ENCODE results near the gene CUL1. TPM values are rescaled to one million over a fixed set of nuclear protein-coding genes. Genes with fewer than 3 reads are reported as not detected.

CUL1 gene
- total and polyA plus RNA-seq, 2 experiments from 2014 or later: 35.6 to 71.3 TPM

DNA sequence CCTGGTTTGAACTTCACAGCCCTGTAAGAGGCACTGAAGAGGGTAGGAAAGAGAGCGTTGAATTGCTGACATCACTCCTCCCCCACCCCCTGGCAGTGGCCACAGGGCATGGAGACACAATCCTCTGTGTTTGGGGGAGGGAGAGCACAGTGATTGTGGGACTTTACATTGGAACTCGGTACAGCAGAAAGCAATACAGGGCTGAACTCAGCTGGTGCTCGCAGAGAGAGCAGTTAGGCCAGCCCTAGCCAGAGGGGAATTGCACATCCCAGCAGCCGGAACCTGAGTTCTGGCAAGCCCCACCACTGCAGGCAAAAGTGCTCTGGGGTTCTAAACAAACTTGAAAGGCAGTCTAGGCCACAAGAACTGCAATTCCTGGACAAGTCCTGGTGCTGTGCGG, 24.0 kb upstream of the CUL1 start (continued):
- TF ChIP-seq, protein P1, sequence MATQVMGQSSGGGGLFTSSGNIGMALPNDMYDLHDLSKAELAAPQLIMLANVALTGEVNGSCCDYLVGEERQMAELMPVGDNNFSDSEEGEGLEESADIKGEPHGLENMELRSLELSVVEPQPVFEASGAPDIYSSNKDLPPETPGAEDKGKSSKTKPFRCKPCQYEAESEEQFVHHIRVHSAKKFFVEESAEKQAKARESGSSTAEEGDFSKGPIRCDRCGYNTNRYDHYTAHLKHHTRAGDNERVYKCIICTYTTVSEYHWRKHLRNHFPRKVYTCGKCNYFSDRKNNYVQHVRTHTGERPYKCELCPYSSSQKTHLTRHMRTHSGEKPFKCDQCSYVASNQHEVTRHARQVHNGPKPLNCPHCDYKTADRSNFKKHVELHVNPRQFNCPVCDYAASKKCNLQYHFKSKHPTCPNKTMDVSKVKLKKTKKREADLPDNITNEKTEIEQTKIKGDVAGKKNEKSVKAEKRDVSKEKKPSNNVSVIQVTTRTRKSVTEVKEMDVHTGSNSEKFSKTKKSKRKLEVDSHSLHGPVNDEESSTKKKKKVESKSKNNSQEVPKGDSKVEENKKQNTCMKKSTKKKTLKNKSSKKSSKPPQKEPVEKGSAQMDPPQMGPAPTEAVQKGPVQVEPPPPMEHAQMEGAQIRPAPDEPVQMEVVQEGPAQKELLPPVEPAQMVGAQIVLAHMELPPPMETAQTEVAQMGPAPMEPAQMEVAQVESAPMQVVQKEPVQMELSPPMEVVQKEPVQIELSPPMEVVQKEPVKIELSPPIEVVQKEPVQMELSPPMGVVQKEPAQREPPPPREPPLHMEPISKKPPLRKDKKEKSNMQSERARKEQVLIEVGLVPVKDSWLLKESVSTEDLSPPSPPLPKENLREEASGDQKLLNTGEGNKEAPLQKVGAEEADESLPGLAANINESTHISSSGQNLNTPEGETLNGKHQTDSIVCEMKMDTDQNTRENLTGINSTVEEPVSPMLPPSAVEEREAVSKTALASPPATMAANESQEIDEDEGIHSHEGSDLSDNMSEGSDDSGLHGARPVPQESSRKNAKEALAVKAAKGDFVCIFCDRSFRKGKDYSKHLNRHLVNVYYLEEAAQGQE (IDR thresholded peaks at IDR 0.05; ENCODE audit: unreplicated experiment): no peak
- TF ChIP-seq, protein P2, sequence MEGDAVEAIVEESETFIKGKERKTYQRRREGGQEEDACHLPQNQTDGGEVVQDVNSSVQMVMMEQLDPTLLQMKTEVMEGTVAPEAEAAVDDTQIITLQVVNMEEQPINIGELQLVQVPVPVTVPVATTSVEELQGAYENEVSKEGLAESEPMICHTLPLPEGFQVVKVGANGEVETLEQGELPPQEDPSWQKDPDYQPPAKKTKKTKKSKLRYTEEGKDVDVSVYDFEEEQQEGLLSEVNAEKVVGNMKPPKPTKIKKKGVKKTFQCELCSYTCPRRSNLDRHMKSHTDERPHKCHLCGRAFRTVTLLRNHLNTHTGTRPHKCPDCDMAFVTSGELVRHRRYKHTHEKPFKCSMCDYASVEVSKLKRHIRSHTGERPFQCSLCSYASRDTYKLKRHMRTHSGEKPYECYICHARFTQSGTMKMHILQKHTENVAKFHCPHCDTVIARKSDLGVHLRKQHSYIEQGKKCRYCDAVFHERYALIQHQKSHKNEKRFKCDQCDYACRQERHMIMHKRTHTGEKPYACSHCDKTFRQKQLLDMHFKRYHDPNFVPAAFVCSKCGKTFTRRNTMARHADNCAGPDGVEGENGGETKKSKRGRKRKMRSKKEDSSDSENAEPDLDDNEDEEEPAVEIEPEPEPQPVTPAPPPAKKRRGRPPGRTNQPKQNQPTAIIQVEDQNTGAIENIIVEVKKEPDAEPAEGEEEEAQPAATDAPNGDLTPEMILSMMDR (conservative IDR thresholded peaks at IDR 0.05; ENCODE audit: low read depth in 2 of 2): no peak
- no peak for TF ChIP-seq NANOG (IDR thresholded peaks at IDR 0.05; ENCODE audit: borderline replicate concordance)
- TF ChIP-seq EZH2 (IDR thresholded peaks at IDR 0.05; ENCODE audit: low read depth, unreplicated experiment): no peak
- TF ChIP-seq CREB1 (CRISPR knock-in tag; IDR thresholded peaks at IDR 0.05; ENCODE audit: low read depth): no peak
- no peak for TF ChIP-seq ZNF114 (CRISPR knock-in tag; IDR thresholded peaks at IDR 0.05)
- TF ChIP-seq JUNB (IDR thresholded peaks at IDR 0.05; ENCODE audit: unreplicated experiment): no peak

DNA sequence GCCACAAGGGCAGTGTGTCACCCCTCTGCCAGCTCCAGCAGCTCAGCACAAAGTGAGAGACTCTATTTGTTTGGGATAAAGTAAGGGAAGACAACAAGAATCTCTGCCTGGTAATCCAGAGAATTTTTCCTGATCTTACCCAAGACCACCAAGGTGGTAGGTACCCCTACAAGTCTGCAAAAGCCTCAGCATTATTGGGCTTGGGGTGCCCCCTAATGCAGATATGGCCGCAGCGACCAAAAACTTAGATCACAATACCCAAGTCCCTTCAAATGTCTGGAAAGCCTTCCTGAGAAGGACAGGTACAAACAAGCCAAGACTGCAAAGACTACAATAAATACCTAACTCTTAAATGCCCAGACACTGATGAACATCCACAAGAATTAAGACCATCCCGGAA, 22.4 kb upstream of the CUL1 start:
- peaks cover 13% of the 10 kb centered on the region for H3K9me3 Mint-ChIP-seq
- Histone ChIP-seq H3F3A (replicated peaks; ENCODE audit: low read depth) (no peaks in the 10 kb centered on the region), H3K27ac (ENCODE audit: low read depth) (no peak overlapping the region), H2AFZ (no peak overlapping the region), H3K9me2 (ENCODE audit: insufficient read depth) (peaks cover 7% of the 10 kb centered on the region; the same call in 1 of the 2 replicates), H3K4me3 (no peak overlapping the region), H3K4me1 (ENCODE audit: insufficient read depth) (no peaks in the 10 kb centered on the region), H3K79me2 (replicated peaks; ENCODE audit: insufficient read depth) (no peaks in the 10 kb centered on the region), H4K20me1 (replicated peaks; ENCODE audit: insufficient read depth) (no peaks in the 10 kb centered on the region), H3K36me3 (ENCODE audit: insufficient read depth) (no peaks in the 10 kb centered on the region), H3K4me2 (no peak overlapping the region), H3K27me3 (ENCODE audit: insufficient read depth) (no peaks in the 10 kb centered on the region)
- H3K36me3 Mint-ChIP-seq (ENCODE audit: low read depth): peaks cover 3% of the 10 kb centered on the region; the same call in 2 of the 3 replicates
- TF ChIP-seq ZNF331 (CRISPR knock-in tag; IDR thresholded peaks at IDR 0.05; ENCODE audit: low read depth) (no peak), ZNF114 (CRISPR knock-in tag; IDR thresholded peaks at IDR 0.05) (no peak), JUNB (IDR thresholded peaks at IDR 0.05; ENCODE audit: unreplicated experiment) (no peak), EZH2phosphoT487 (IDR thresholded peaks at IDR 0.05; ENCODE audit: unreplicated experiment) (no peak)
- TF ChIP-seq, protein P2 (conservative IDR thresholded peaks at IDR 0.05; ENCODE audit: low read depth in 2 of 2): peak; percentile 24 to 50; a peak in 3 of 4 replicates
- TF ChIP-seq, protein P3, sequence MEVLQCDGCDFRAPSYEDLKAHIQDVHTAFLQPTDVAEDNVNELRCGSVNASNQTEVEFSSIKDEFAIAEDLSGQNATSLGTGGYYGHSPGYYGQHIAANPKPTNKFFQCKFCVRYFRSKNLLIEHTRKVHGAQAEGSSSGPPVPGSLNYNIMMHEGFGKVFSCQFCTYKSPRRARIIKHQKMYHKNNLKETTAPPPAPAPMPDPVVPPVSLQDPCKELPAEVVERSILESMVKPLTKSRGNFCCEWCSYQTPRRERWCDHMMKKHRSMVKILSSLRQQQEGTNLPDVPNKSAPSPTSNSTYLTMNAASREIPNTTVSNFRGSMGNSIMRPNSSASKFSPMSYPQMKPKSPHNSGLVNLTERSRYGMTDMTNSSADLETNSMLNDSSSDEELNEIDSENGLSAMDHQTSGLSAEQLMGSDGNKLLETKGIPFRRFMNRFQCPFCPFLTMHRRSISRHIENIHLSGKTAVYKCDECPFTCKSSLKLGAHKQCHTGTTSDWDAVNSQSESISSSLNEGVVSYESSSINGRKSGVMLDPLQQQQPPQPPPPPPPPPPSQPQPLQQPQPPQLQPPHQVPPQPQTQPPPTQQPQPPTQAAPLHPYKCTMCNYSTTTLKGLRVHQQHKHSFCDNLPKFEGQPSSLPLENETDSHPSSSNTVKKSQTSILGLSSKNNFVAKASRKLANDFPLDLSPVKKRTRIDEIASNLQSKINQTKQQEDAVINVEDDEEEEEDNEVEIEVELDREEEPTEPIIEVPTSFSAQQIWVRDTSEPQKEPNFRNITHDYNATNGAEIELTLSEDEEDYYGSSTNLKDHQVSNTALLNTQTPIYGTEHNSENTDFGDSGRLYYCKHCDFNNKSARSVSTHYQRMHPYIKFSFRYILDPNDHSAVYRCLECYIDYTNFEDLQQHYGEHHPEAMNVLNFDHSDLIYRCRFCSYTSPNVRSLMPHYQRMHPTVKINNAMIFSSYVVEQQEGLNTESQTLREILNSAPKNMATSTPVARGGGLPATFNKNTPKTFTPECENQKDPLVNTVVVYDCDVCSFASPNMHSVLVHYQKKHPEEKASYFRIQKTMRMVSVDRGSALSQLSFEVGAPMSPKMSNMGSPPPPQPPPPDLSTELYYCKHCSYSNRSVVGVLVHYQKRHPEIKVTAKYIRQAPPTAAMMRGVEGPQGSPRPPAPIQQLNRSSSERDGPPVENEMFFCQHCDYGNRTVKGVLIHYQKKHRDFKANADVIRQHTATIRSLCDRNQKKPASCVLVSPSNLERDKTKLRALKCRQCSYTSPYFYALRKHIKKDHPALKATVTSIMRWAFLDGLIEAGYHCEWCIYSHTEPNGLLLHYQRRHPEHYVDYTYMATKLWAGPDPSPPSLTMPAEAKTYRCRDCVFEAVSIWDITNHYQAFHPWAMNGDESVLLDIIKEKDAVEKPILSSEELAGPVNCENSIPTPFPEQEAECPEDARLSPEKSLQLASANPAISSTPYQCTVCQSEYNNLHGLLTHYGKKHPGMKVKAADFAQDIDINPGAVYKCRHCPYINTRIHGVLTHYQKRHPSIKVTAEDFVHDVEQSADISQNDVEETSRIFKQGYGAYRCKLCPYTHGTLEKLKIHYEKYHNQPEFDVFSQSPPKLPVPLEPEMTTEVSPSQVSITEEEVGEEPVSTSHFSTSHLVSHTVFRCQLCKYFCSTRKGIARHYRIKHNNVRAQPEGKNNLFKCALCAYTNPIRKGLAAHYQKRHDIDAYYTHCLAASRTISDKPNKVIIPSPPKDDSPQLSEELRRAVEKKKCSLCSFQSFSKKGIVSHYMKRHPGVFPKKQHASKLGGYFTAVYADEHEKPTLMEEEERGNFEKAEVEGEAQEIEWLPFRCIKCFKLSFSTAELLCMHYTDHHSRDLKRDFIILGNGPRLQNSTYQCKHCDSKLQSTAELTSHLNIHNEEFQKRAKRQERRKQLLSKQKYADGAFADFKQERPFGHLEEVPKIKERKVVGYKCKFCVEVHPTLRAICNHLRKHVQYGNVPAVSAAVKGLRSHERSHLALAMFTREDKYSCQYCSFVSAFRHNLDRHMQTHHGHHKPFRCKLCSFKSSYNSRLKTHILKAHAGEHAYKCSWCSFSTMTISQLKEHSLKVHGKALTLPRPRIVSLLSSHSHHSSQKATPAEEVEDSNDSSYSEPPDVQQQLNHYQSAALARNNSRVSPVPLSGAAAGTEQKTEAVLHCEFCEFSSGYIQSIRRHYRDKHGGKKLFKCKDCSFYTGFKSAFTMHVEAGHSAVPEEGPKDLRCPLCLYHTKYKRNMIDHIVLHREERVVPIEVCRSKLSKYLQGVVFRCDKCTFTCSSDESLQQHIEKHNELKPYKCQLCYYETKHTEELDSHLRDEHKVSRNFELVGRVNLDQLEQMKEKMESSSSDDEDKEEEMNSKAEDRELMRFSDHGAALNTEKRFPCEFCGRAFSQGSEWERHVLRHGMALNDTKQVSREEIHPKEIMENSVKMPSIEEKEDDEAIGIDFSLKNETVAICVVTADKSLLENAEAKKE (CRISPR knock-in tag; IDR thresholded peaks at IDR 0.05): no peak
- DNase-seq (ENCODE audit: low spot score): no peak
- no peak overlapping the region for H3K27ac Mint-ChIP-seq
- no peaks in the 10 kb centered on the region for H3K27me3 Mint-ChIP-seq (ENCODE audit: insufficient read depth, low read depth, poor library complexity)
- no peak for ATAC-seq
- no peak overlapping the region for H3K4me3 Mint-ChIP-seq
- peaks cover 5% of the 10 kb centered on the region; the same call in 2 of the 3 replicates for H3K4me1 Mint-ChIP-seq
